ENCODE results near the gene SEMA6D.

SEMA6D gene

GRCh38 chr15:47742334-47742733 lies 25.0 kb downstream of the SEMA6D start:
- TF ChIP-seq CTCF (IDR thresholded peaks at IDR 0.05): no peak
- Histone ChIP-seq H3K4me3 (no peak overlapping the region), H3K27ac (no peak overlapping the region)
- DNase-seq (ENCODE audit: low spot score): no peak

GRCh38 chr15:47742742-47743141 lies 25.4 kb downstream of the SEMA6D start:
- no peak overlapping the region for H3K27ac ChIP-seq
- no peak for DNase-seq (ENCODE audit: low spot score)
- no peak for TF ChIP-seq CTCF (IDR thresholded peaks at IDR 0.05)

GRCh38 chr15:47743385-47743784 lies 26.1 kb downstream of the SEMA6D start:
- DNase-seq (ENCODE audit: low spot score): no peak
- Histone ChIP-seq H3K4me3 (no peak overlapping the region), H3K27ac (no peak overlapping the region)
- TF ChIP-seq CTCF (IDR thresholded peaks at IDR 0.05): no peak

More at GRCh38 chr15:47742742-47743141, 25.4 kb downstream of the SEMA6D start:
- no peak overlapping the region for H3K4me3 ChIP-seq

- TF ChIP-seq CTCF (IDR thresholded peaks at IDR 0.05): no peak
- no peak for DNase-seq (ENCODE audit: low spot score)
- no peak overlapping the region for H3K4me3 ChIP-seq
- H3K27ac ChIP-seq: no peak overlapping the region
These were observed 26.6 kb downstream of the SEMA6D start for GRCh38 chr15:47743886-47744285.

- Histone ChIP-seq H3K27ac (no peak overlapping the region), H3K4me3 (no peak overlapping the region)
- no peak for DNase-seq (ENCODE audit: low spot score)
- no peak for TF ChIP-seq CTCF (IDR thresholded peaks at IDR 0.05)
These were observed 27.2 kb downstream of the SEMA6D start for GRCh38 chr15:47744496-47744895.

- DNase-seq (ENCODE audit: low spot score): no peak
- no peak for TF ChIP-seq CTCF (IDR thresholded peaks at IDR 0.05)
- no peak overlapping the region for H3K27ac ChIP-seq
- no peak overlapping the region for H3K4me3 ChIP-seq
These were observed 27.7 kb downstream of the SEMA6D start for GRCh38 chr15:47744973-47745372.

GRCh38 chr15:47746516-47746915 lies 29.2 kb downstream of the SEMA6D start:
- H3K4me3 ChIP-seq: no peak overlapping the region
- no peak overlapping the region for H3K27ac ChIP-seq
- TF ChIP-seq CTCF (IDR thresholded peaks at IDR 0.05): no peak
- DNase-seq (ENCODE audit: low spot score): no peak
